HCT116 (cell line): ENCODE data around the gene KHDRBS1.

Source experiments
- EZH2 ChIP-seq: fragments of 200-600 bp; sonication (generic); IDR thresholded peaks from 2 replicates; pipeline ENCODE4 v1.6.1; 2017; ENCODE audit warnings: antibody characterized with exemption, mixed run types
- EZH2phosphoT487 ChIP-seq: fragments of 200-600 bp; IDR thresholded peaks from 2 replicates; pipeline ENCODE4 v1.6.1; 2018; ENCODE audit warnings: antibody characterized with exemption, borderline replicate concordance
- SRF ChIP-seq: IDR thresholded peaks from 2 replicates; pipeline ENCODE4 v1.6.1; 2012; ENCODE audit warnings: low read depth
- TF ChIP-seq, protein P1 (sequence below), 3 experiments: fragments of 200-600 bp in 1 of 3; sonication (generic) in 1 of 3; IDR thresholded peaks in 2 of 3; conservative IDR thresholded peaks in 1 of 3; 2 replicates each; pipeline ENCODE4 v1.5.1; 2012 to 2017; ENCODE audit warnings: low read depth in 2 of 3, low read length in 2 of 3, antibody characterized with exemption in 1 of 3, borderline replicate concordance in 1 of 3, control low read depth in 1 of 3, mild to moderate bottlenecking in 1 of 3, mixed read lengths in 1 of 3, mixed run types in 1 of 3, moderate library complexity in 1 of 3; ENCODE audit not compliant: insufficient read depth in 1 of 3

DNA sequence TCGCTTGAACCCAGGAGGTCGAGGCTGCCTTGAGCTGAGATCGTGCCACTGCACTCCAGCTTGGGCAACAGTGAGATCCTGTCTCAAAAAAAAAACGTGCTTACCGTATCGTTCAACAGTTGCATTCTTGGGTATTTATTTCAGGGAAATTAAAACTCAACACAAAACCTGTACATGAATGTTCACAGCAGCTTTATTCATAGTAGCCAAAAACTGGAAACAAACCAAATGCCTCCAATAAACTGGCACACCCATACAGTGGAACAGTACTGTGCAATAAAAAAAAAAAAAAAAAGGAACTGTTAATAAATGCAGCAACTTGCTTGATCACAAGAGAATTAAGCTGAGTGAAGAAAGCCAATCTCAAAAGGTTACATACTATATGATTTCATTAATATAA lies 6.7 kb downstream of the KHDRBS1 start:
- TF ChIP-seq EZH2phosphoT487 (no peak), EZH2 (no peak), SRF (no peak)
- TF ChIP-seq, protein P1, sequence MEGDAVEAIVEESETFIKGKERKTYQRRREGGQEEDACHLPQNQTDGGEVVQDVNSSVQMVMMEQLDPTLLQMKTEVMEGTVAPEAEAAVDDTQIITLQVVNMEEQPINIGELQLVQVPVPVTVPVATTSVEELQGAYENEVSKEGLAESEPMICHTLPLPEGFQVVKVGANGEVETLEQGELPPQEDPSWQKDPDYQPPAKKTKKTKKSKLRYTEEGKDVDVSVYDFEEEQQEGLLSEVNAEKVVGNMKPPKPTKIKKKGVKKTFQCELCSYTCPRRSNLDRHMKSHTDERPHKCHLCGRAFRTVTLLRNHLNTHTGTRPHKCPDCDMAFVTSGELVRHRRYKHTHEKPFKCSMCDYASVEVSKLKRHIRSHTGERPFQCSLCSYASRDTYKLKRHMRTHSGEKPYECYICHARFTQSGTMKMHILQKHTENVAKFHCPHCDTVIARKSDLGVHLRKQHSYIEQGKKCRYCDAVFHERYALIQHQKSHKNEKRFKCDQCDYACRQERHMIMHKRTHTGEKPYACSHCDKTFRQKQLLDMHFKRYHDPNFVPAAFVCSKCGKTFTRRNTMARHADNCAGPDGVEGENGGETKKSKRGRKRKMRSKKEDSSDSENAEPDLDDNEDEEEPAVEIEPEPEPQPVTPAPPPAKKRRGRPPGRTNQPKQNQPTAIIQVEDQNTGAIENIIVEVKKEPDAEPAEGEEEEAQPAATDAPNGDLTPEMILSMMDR (IDR thresholded peaks at IDR 0.05 in 2 of 3, conservative IDR thresholded peaks at IDR 0.05 in 1 of 3; ENCODE audit: borderline replicate concordance in 1 of 3, insufficient read depth in 1 of 3, low read depth in 2 of 3, low read length in 2 of 3), result no peak
